Upper lobe of left lung (tissue), 4 donors: ENCODE measurements around the gene KCNK15.

Source experiments
- EP300 ChIP-seq, 4 donors: sonication (generic); formaldehyde crosslinking; IDR thresholded peaks; one replicate each; pipeline ENCODE4 v1.5.1; 2017; ENCODE audit warnings: antibody characterized with exemption in 4 of 4, control low read depth in 2 of 4
- POLR2A ChIP-seq, 4 donors: fragments of 450-650 bp; IDR thresholded peaks; one replicate each; pipeline ENCODE4 v1.5.1; 2016 to 2017; ENCODE audit warnings: antibody characterized with exemption in 4 of 4, mild to moderate bottlenecking in 2 of 4
- POLR2AphosphoS5 ChIP-seq, 2 donors: sonication (generic); formaldehyde crosslinking; IDR thresholded peaks; one replicate each; pipeline ENCODE4 v1.5.1; 2017; ENCODE audit warnings: antibody characterized with exemption in 2 of 2
- TF ChIP-seq, protein P1 (sequence below), 6 experiments: fragments of 450-650 bp in 4 of 6; fragments of 200-600 bp in 2 of 6; sonication (generic) in 2 of 6; IDR thresholded peaks; one replicate each; pipeline ENCODE4 v1.5.1; 2016 to 2019; ENCODE audit warnings: antibody characterized with exemption in 6 of 6

DNA sequence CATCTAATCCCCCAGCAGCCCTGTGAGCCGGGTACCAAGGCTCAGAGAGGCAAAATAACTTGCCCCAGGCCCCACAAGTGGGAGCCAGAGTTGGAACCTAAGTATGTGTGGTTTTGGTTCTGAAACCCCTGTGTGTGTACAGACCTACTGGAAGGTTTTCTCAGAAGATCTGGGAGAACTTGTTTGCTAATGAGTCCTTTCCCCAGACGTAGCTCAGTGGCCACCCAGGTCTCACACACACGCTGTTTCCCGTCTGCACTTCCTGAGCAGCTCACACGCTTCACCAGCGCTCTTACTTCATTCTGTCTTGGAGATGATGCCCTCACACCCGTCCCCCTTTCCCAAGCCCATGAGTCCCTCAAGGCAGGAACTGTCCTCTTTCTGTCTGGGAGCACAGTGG is 22.3 kb upstream of the KCNK15 start:
- TF ChIP-seq, protein P1, sequence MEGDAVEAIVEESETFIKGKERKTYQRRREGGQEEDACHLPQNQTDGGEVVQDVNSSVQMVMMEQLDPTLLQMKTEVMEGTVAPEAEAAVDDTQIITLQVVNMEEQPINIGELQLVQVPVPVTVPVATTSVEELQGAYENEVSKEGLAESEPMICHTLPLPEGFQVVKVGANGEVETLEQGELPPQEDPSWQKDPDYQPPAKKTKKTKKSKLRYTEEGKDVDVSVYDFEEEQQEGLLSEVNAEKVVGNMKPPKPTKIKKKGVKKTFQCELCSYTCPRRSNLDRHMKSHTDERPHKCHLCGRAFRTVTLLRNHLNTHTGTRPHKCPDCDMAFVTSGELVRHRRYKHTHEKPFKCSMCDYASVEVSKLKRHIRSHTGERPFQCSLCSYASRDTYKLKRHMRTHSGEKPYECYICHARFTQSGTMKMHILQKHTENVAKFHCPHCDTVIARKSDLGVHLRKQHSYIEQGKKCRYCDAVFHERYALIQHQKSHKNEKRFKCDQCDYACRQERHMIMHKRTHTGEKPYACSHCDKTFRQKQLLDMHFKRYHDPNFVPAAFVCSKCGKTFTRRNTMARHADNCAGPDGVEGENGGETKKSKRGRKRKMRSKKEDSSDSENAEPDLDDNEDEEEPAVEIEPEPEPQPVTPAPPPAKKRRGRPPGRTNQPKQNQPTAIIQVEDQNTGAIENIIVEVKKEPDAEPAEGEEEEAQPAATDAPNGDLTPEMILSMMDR (IDR thresholded peaks at IDR 0.05), result no peak
- TF ChIP-seq POLR2AphosphoS5 (IDR thresholded peaks at IDR 0.05) (no peak), EP300 (IDR thresholded peaks at IDR 0.05) (no peak), POLR2A (IDR thresholded peaks at IDR 0.05) (no peak)
